OCI-LY3 (cell line): Measurements from ENCODE around the gene EFCAB6.

ENCODE experiments used
- CTCF ChIP-seq: fragments of 200-600, 300-600 bp; sonication (generic); IDR thresholded peaks from 2 replicates; pipeline ENCODE4 v1.5.1; 2014; ENCODE audit warnings: antibody characterized with exemption, low read length, low read depth
- EZH2phosphoT487 ChIP-seq: fragments of 200-600 bp; shearing (Covaris generic); IDR thresholded peaks from 2 replicates; pipeline ENCODE4 v1.6.1; 2018; ENCODE audit warnings: antibody characterized with exemption, mixed run types, low read depth

DNA sequence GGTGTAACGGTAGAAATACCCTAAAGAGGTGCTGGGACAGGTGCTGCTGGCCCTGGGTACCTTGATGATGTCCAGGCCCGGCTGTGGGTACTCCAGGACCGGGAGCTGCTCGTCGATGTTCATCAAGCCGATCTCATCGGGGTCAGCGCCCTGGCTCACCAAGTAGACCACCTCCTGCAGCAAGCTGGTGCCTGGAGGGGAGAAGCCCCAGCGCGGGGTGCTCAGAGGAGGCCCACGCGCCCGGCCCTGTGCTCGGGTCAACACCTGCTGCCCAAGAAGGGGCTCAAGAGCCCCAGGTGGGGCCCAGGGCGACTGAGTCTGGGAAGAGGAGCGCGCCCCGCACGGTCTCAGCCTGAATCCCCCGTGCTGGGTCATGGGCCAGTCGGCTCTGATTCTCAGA, 29.6 kb upstream of the EFCAB6 start:
- TF ChIP-seq CTCF (no peak), EZH2phosphoT487 (no peak)
